AG09309 (cell line): ENCODE data around the gene DGCR2.

Source experiments
- DNase-seq: peaks from one replicate; pipeline ENCODE4 v3.0.0-alpha.2; 2010; ENCODE audit warnings: low read depth
- H3K4me3 ChIP-seq: 2 replicates; pipeline ENCODE4 v1.5.1; 2011; ENCODE audit warnings: mild to moderate bottlenecking, low read depth, low read length, moderate library complexity; ENCODE audit not compliant: control insufficient read depth
- TF ChIP-seq, protein P1 (sequence below): IDR thresholded peaks from 2 replicates; pipeline ENCODE4 v1.5.1; 2011; ENCODE audit warnings: mild to moderate bottlenecking, low read depth, low read length, inconsistent platforms; ENCODE audit not compliant: insufficient read depth, control insufficient read depth; ENCODE audit errors: missing control alignments

DGCR2 gene

DNA sequence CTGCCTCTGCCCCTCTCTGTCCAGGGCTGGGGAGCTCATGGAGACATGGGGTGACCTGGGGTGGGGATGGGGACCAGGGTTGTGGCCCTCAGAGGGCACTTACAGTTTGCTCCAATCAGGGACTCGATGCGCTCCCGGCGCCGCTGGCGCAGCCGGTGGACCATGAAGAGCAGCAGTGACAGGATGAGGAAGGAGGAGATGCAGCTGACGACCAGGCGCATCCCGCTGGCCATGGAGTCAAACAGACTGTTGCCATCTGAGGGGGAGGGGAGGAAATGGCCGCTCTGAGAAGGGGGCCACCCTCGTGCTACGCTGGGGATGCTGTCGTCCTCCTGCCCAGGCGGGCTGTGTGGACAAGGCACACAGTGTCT is 80.5 kb downstream of the DGCR2 start:
- no peak overlapping the region for H3K4me3 ChIP-seq
- no peak for DNase-seq
- TF ChIP-seq, protein P1, sequence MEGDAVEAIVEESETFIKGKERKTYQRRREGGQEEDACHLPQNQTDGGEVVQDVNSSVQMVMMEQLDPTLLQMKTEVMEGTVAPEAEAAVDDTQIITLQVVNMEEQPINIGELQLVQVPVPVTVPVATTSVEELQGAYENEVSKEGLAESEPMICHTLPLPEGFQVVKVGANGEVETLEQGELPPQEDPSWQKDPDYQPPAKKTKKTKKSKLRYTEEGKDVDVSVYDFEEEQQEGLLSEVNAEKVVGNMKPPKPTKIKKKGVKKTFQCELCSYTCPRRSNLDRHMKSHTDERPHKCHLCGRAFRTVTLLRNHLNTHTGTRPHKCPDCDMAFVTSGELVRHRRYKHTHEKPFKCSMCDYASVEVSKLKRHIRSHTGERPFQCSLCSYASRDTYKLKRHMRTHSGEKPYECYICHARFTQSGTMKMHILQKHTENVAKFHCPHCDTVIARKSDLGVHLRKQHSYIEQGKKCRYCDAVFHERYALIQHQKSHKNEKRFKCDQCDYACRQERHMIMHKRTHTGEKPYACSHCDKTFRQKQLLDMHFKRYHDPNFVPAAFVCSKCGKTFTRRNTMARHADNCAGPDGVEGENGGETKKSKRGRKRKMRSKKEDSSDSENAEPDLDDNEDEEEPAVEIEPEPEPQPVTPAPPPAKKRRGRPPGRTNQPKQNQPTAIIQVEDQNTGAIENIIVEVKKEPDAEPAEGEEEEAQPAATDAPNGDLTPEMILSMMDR: no peak

GRCh38 chr22:19040888-19041703 is 81.1 kb downstream of the DGCR2 start:
- TF ChIP-seq, protein P1: no peak
- no peak for DNase-seq
- H3K4me3 ChIP-seq: no peak overlapping the region

DNA sequence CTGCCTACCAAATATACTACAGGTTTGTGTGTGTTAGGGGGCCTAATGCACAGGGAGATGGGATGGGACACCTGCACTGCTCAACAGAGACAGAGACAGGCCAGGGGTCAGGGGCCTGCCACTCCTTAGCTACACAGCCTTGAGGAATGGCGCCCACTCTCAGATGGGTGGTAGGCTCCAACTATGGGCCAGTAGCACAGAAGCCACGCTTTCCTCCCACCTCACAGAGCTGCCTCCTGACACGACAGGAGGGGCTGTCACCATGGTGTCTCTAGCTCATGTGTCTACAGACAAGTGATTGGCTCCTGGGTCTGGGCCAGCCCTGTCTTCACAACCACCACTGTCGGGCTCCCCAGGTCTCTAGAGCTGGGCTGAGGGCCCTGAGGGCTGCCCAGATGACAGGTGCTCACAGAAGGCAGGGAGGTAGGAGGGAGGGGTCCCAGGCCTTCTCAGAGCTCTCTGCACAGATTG is 81.8 kb downstream of the DGCR2 start:
- H3K4me3 ChIP-seq: no peak overlapping the region
- TF ChIP-seq, protein P1: no peak
- DNase-seq: no peak

DNA sequence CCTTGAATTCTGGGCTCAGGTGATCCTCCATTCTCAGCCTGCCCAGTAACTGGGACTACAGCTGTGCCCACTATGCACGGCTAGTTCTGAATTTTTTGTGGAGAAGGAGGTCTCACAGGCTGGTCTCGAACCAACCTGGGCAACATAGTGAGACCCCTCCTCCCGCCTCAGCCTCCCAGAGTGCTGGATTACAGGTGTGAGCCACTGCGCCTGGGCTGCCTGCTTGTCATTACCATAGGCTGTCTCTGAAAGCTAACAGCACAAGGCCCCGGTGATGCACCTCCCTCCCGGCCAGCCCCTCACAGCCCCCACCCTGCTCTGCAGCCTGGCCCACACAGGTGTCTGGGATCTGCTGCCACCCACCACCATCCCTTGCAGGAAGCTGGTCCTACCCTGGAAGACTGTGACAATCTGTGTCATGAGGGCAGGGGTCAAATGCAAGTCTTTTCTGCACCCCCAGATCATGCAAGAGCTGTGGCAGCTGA is 82.4 kb downstream of the DGCR2 start:
- TF ChIP-seq, protein P1: no peak
- DNase-seq: no peak

GRCh38 chr22:19039448-19039780 is 82.8 kb downstream of the DGCR2 start:
- no peak for DNase-seq
- H3K4me3 ChIP-seq: no peak overlapping the region
- TF ChIP-seq, protein P1: no peak

More for the DNA sequence above, 82.4 kb downstream of the DGCR2 start:
- H3K4me3 ChIP-seq: no peak overlapping the region

DNA sequence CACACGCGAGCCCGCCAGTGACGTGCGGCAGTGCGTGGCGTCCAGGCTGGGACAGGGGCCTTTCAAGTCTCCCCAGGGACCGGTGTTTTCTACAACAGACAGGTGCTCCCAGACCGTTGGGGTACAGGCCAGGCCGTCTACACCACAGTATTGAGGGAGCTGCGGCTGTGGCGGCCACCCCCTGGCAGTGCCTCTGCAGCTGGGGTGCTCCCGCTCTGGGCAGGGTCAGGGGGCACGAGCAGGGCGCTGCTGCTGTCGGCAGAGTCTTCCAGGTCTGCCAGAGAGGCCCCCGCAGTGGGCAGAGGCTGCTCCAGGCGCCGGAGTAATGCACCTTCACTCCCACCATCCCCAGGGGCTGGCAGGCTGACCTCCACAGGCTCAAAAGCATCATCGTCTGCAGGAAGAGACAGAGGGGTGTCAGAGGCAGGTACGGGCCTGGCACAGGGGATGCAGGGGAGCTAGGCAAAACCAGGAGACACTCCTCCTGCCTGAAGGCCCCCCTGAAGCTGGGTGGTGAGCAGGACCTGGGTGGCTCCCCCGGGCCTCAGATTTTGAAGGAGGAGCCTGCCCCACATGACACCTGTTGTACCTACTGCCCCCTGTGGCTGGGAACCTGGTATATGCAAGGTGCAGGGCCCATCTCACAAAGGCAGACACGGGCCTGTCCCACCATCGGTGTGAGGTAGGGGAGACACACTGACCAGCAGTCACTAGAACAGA is 83.3 kb downstream of the DGCR2 start:
- no peak for DNase-seq
- TF ChIP-seq, protein P1: no peak
- H3K4me3 ChIP-seq: no peak overlapping the region
